Measurements from ENCODE around the gene VAV3. TPM values are rescaled to one million over a fixed set of nuclear protein-coding genes. Genes with fewer than 3 reads are reported as not detected.

Gene VAV3
- total RNA-seq, 2 experiments from 2014 or later = 3.9 to 4.6 TPM

DNA sequence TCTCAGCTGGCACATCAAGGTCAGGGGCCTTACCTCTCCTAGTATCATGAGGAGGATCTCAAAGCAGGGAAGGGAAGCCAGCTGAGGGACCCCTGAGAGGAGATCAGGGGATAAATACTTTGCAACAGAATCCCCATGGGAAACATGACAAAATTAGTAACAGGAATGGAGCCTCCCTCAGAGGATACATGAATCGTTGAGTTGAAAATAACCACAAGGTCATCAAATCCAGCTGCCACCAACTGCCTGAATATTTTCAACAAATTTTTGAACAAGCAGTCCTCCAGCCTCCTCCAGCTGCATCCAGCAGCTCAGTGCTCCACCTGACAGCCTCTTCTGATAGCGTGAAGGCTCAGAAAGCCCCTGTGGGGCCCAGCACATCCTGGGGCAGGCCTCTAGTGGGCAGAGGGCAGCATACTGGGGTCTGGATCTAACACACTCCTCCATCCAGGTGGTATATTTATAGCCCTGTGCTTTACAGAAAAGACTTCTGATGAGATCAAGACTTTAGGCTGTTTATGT, 419.9 kb downstream of the VAV3 start:
- H3K4me3 Mint-ChIP-seq = no peak overlapping the region
- peaks cover 3% of the 10 kb centered on the region for H3K27me3 Mint-ChIP-seq
- no peaks in the 10 kb centered on the region for H3K4me1 Mint-ChIP-seq
- H3K36me3 Mint-ChIP-seq = no peaks in the 10 kb centered on the region
- H3K27ac Mint-ChIP-seq = no peak overlapping the region
- DNase-seq = no peak
- no peaks in the 10 kb centered on the region for H3K9me3 Mint-ChIP-seq

DNA sequence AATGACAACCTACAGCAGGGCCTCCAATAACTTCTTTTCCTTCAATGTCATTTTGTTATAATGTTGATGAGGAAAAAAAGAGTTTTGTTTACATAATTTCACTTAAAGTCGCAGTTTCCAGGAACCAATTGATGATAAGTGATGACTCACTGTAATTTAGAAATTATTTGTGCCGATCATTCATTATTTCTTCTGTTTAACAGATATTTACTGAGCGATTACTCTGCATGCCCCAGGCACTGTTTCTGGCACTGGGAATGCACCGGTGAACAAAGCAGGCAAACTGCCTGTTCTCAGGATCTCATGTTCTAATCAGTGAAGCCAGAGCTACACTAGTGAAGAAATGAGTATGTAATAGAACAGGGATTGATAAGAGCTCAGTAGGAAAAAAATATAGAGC, 420.7 kb downstream of the VAV3 start:
- no peaks in the 10 kb centered on the region for H3K9me3 Mint-ChIP-seq
- H3K4me1 Mint-ChIP-seq = no peaks in the 10 kb centered on the region
- H3K36me3 Mint-ChIP-seq = no peaks in the 10 kb centered on the region
- H3K27ac Mint-ChIP-seq = no peak overlapping the region
- H3K27me3 Mint-ChIP-seq = peaks cover 3% of the 10 kb centered on the region
- DNase-seq = no peak
- H3K4me3 Mint-ChIP-seq = no peak overlapping the region

DNA sequence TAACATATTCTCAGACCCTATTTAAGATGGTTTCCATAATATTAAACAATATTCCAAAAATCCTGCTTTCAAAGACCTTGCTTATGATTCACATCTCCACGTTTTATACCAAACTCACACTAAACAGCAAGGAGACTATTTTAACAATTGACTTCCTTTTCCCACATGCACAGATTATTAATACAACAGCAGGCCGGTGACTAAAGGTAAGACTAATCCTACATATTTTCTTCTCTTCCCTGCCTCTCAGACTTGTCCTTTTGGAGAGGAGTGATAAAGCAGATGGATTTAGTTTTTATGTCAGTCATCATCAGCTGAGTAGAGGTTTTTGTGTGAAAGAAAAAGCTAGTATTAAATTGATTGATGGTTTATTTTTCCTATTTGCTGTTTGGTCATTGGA, 423.6 kb downstream of the VAV3 start:
- DNase-seq = no peak
- Mint-ChIP-seq H3K4me3 (no peak overlapping the region), H3K36me3 (no peaks in the 10 kb centered on the region), H3K4me1 (no peaks in the 10 kb centered on the region), H3K27me3 (peaks cover 3% of the 10 kb centered on the region), H3K9me3 (no peaks in the 10 kb centered on the region), H3K27ac (no peak overlapping the region)

DNA sequence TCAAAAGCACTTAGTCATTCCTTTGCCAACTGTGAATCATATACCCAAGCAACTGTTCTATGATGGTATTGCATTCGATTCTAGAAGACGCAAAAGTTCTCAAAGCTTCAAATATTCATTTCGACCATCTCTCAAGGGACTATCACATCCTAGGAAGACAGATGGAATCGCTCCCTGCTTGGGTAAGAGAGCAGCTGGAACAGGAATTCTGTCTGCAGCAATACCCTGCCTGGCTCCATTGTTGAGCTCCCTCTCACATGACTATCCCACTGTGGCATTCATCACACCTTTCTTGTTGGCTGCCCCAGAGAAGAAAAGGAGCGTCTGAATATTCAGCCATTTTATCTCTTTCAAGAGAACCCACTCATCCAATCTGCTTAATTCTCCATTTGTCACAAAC, 426.5 kb downstream of the VAV3 start:
- no peaks in the 10 kb centered on the region for H3K9me3 Mint-ChIP-seq
- no peaks in the 10 kb centered on the region for H3K4me1 Mint-ChIP-seq
- no peak overlapping the region for H3K27ac Mint-ChIP-seq
- no peak overlapping the region for H3K4me3 Mint-ChIP-seq
- H3K36me3 Mint-ChIP-seq = no peaks in the 10 kb centered on the region
- DNase-seq = no peak
- peaks cover 3% of the 10 kb centered on the region for H3K27me3 Mint-ChIP-seq

DNA sequence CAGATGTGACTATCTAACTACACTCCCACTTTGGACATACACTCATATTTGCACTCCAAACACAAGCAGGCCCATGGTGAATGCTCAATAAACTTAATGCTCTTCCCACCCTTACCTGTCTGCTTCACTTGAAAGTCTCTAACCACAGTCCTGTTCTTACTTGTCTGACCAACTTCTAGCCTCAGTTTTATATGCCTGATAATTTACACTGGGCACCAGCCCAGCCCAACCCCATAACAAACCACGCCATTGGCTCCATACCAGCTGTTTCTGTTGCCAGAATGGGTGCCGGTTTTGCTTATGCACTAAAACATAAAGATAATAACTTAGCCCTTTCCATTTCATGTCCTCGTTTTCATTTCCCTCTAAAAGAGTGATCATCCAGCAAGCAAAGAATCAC, 428.7 kb downstream of the VAV3 start:
- Mint-ChIP-seq H3K4me1 (no peaks in the 10 kb centered on the region), H3K27me3 (peaks cover 3% of the 10 kb centered on the region), H3K36me3 (no peaks in the 10 kb centered on the region), H3K9me3 (no peaks in the 10 kb centered on the region), H3K4me3 (no peak overlapping the region), H3K27ac (no peak overlapping the region)
- DNase-seq = no peak

DNA sequence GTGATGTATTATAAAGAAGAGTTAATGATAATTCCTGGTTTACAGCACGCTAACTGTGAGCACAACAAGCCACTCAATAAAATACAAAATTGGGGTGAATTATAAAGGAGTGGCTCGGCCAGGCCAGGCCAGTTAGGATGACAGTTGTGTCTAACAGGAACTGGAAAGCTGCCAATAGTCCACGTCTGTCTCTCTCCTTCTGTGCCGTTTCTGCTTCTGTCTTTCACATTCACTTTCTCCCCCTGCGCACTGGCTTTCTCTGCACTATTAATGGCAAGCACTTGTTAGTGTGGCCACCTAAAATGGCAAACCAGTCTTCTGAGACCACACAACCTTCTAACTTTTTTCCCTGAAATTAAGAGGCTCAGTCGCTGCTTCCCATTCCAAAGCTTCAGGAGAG, 429.9 kb downstream of the VAV3 start:
- Mint-ChIP-seq H3K27me3 (no peaks in the 10 kb centered on the region), H3K4me3 (no peak overlapping the region), H3K4me1 (no peaks in the 10 kb centered on the region), H3K9me3 (no peaks in the 10 kb centered on the region), H3K36me3 (no peaks in the 10 kb centered on the region), H3K27ac (no peak overlapping the region)
- DNase-seq = no peak

DNA sequence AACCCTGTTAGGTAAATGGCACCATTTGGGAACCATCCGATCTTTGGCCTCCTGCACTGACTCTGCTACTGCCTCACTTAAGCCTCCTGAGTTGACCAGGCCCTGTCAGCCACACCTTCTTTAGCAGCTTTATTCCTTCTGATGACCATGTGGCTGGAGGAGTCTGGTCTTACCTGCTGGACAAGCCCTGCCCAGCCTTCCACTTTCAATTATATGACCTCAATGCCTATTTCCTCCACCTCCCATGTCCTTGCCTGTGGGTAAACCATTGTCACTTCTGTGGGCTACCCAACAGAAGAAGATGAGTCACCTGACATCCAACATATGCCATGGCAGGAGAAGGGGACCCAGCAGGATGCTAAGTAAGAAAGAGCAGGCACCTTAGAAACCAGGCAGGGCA, 430.3 kb downstream of the VAV3 start:
- no peak overlapping the region for H3K4me3 Mint-ChIP-seq
- DNase-seq = no peak
- no peaks in the 10 kb centered on the region for H3K9me3 Mint-ChIP-seq
- no peak overlapping the region for H3K27ac Mint-ChIP-seq
- H3K4me1 Mint-ChIP-seq = no peaks in the 10 kb centered on the region
- no peaks in the 10 kb centered on the region for H3K36me3 Mint-ChIP-seq
- no peaks in the 10 kb centered on the region for H3K27me3 Mint-ChIP-seq

DNA sequence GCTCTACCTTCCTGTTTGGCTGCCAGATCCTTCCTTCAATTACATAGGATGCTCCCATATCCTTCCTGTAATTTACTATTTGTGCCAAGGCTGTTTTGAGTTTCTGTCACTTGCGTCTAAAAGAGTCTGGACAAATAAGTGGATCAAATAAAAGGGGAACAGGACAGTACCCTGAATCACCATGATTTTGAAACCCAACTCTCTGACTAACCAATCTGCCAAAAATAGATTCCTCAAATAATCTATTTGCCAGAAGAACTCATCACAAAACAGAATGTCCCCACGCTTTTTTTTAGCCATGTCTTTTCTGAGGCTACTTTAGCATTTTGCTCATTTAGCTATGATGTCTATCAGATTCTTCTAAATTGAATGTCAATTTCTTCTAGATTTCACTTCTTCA, 431.5 kb downstream of the VAV3 start:
- no peak overlapping the region for H3K27ac Mint-ChIP-seq
- H3K4me3 Mint-ChIP-seq = no peak overlapping the region
- no peaks in the 10 kb centered on the region for H3K27me3 Mint-ChIP-seq
- DNase-seq = no peak
- H3K9me3 Mint-ChIP-seq = no peaks in the 10 kb centered on the region
- no peaks in the 10 kb centered on the region for H3K36me3 Mint-ChIP-seq
- H3K4me1 Mint-ChIP-seq = no peaks in the 10 kb centered on the region

DNA sequence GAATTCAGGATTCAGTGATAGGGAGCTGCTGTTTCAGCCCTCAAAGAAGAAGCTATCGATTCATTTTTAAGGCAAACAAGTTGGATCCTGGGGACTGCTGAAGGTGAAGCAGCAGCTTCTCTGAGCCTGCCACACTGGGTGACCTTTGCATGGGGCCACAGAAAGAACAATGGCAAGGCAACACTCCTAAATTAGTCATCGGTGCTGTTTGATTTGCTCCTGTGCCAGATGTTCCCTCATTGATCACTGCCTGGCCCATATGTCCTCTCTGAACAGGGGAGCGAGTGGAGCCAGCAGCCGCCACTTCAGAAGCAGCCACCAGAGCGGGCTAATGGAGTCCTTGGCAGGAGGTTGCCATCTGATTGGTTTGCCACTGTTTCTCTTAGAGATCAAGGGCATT, 432.7 kb downstream of the VAV3 start:
- DNase-seq = no peak
- Mint-ChIP-seq H3K9me3 (no peaks in the 10 kb centered on the region), H3K36me3 (no peaks in the 10 kb centered on the region), H3K27ac (no peak overlapping the region), H3K27me3 (no peaks in the 10 kb centered on the region), H3K4me1 (no peaks in the 10 kb centered on the region), H3K4me3 (no peak overlapping the region)

DNA sequence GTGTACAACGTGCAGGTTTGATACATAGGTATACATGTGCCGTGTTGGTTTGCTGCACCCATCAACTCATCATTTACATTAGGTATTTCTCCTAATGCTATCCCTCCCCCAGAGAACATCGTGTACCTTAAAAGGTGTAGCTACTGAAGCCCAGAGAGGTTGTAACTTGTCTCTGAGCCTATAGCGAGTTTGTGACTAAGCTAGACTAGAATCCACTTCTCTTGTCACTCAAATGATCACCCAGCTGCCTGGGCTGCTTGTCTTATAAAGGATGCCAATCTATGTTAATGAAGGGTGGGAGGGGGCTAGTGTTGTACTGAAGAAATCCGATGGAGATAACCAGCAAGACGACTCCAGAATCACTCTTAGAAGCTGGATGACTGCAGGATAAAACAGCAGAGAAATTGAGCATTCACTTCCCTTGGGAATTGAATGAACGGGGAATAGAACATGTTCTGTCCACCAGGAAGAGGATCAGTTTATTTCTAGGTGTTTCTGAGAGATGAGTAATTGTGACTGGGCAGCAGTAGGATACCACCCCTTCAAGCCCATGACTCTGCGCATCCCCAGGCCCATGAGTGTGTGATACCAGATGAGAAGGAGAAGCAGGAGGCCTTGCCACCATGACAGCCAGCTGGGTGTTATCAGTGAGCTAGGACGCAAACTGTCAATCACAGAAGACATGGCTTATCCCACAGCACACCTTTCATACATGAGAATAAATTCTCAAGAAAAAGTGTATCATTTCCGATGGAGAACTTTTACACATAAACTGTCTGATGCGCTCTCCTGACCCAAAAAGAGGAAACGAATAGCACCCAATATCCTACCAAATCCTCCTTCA, 433.7 kb downstream of the VAV3 start:
- H3K27ac Mint-ChIP-seq = no peak overlapping the region
- no peak for DNase-seq
- H3K27me3 Mint-ChIP-seq = no peaks in the 10 kb centered on the region
- no peak overlapping the region for H3K4me3 Mint-ChIP-seq
- no peaks in the 10 kb centered on the region for H3K36me3 Mint-ChIP-seq
- H3K4me1 Mint-ChIP-seq = no peaks in the 10 kb centered on the region
- H3K9me3 Mint-ChIP-seq = no peaks in the 10 kb centered on the region

DNA sequence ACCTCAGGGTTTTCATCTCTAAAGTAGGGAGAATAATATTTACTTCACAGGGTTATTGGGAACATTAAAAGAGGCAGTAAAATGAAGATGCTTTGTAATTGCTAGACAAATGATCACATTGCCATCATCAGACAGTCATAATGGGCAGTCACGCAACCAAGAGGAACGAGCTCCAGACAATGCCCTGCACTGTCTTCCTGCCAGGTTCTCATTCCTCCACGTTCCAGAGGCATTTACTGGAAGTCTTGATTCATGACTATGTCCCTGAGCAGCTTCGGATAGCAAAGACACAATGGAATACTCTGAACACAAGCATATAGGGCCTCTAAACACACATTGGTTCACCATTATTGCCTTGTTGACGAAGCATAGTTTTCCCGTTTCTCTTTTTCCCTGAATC, 434.4 kb downstream of the VAV3 start:
- H3K27ac Mint-ChIP-seq = no peak overlapping the region

DNA sequence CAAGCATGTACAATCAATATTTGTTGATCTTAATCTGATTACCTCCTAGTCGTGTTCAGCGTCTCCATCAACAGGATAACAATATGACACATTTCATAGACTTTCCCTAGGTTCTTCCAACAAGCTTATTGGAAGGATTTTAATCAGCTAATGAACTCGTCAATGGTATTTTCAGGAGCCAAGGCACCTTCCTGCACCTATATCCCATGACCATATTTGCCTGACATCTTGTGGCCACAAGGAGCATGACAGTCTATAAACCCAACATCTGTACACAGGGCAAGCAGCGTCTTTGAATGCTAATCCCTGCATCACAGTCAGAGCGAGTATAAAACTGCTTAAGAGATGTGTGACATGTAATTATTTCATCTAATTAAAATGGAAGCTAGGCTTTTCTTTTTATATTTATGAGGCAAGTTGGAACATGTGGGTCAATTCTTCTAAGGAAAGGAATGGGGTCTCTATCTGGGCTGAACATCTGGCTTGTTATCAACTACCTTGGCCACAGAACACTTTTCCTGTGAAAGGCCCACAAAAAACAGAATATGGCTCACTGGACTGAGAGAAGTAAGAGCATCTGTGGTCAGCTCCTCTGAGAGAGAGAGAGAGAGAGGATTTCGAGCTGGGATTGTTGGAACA, 435.4 kb downstream of the VAV3 start:
- DNase-seq = peak; percentile 4

More for the DNA sequence above, 434.4 kb downstream of the VAV3 start:
- Mint-ChIP-seq H3K9me3 (no peaks in the 10 kb centered on the region), H3K4me3 (no peak overlapping the region), H3K36me3 (no peaks in the 10 kb centered on the region), H3K27me3 (no peaks in the 10 kb centered on the region), H3K4me1 (no peaks in the 10 kb centered on the region)
- DNase-seq = no peak

DNA sequence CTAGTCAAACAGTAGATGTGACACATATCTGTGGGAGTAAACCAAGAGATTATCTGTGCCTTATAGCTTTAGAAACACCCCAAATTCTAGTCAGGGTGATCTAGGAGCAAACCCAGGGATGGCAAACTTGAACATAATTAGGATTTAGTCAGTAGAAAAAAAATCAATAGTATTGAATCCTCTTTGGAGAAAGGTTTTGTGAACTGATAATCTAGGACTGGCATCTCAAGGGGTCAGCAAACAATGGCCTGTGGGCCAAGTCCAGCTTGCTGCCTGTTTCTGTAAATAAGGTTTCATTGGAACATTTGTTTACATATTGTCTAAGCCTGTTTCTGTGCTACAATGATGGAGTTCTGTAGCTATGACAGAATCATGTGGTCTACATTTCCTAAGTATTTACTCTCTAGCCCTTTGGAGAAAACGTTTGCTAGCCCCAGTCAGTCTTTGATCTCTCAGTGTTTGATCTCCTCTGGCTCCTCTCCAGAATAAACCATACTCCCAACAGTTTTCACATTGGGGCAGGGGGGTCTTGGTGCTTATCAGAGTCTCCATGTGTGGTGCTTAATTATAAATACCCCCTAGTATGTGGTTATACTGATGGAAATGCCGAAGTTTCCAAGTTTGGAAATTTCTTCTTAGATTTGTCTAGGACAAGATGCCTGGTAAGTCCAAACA, 438.3 kb downstream of the VAV3 start:
- H3K9me3 Mint-ChIP-seq = no peaks in the 10 kb centered on the region
- H3K27ac Mint-ChIP-seq = no peak overlapping the region
- no peak overlapping the region for H3K4me3 Mint-ChIP-seq
- DNase-seq = no peak
- H3K36me3 Mint-ChIP-seq = no peaks in the 10 kb centered on the region
- peaks cover 2% of the 10 kb centered on the region for H3K4me1 Mint-ChIP-seq
- no peaks in the 10 kb centered on the region for H3K27me3 Mint-ChIP-seq

More for the DNA sequence above, 435.4 kb downstream of the VAV3 start:
- no peaks in the 10 kb centered on the region for H3K9me3 Mint-ChIP-seq
- no peak overlapping the region for H3K4me3 Mint-ChIP-seq
- H3K4me1 Mint-ChIP-seq = peaks cover 2% of the 10 kb centered on the region
- no peak overlapping the region for H3K27ac Mint-ChIP-seq
- H3K27me3 Mint-ChIP-seq = no peaks in the 10 kb centered on the region
- H3K36me3 Mint-ChIP-seq = no peaks in the 10 kb centered on the region

DNA sequence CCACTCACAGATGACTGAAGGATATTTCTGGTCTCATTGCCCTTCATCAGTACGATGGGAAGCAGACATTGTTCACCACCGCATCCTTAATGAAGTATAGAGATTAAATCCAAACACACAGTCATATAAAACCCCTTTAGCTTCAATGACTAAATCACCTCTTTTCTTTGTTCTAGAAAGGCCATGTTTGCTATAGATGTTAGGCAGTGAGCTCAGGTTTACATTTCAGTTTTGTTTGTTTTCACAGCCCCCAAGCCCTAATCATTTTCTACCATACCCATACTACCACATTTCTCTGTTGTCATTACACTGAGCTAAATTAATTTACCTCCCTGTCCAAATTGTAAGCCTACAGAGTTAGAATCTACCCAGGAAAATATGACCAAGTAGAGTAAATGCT, 439.0 kb downstream of the VAV3 start:
- Mint-ChIP-seq H3K36me3 (no peaks in the 10 kb centered on the region), H3K9me3 (no peaks in the 10 kb centered on the region), H3K27me3 (no peaks in the 10 kb centered on the region), H3K4me1 (peaks cover 2% of the 10 kb centered on the region), H3K27ac (no peak overlapping the region), H3K4me3 (no peak overlapping the region)
- DNase-seq = no peak

DNA sequence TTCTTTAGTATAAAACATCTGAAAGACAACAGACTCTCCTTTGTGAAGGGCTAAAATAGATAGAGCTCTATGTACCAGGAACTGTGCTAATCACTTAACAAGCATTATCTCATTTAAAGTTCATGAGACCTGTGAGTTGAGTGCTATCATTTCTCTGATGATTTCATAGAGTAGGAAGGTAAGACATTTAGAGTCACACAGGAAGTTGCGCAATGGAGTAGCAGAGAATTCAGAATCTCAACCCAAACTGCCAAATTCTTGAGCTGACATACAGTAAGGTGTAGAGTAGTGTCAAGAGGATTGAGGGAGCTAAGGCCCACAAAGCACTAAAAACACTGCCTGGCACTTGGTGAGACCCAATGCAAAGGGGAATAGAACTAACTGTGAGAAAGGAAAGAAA, 439.8 kb downstream of the VAV3 start:
- DNase-seq = no peak
- Mint-ChIP-seq H3K9me3 (no peaks in the 10 kb centered on the region), H3K27me3 (no peaks in the 10 kb centered on the region), H3K4me1 (peaks cover 2% of the 10 kb centered on the region), H3K4me3 (no peak overlapping the region), H3K27ac (no peak overlapping the region), H3K36me3 (no peaks in the 10 kb centered on the region)

Measured in activated naive CD8-positive, alpha-beta T cell treated with anti-CD3 and anti-CD28 coated beads for 36 hours (primary cell).